Activated CD4-positive, alpha-beta T cell treated with anti-CD3 and anti-CD28 coated beads, Interleukin-2, amount 50 U/mL, for 24 hours (primary cell): ENCODE measurements around the gene AKAP14.
"Not testable (repeated sequence)": the region's sequence is repeated elsewhere in the genome, so short reads cannot be mapped to it uniquely, and the experiment has no call there.

Source experiments
- DNase-seq, 2 donors: peaks; one replicate each; pipeline ENCODE4 v3.0.0-alpha.2; 2020; ENCODE audit warnings: low read depth in 1 of 2, low spot score in 1 of 2

AKAP14 gene

GRCh38 chrX:119895843-119896326 is at the start of gene AKAP14:
TSS of gene AKAP14 (plus strand) at chrX:119895893. CDS start at chrX:119903224, 7,331 bp downstream.
- DNase-seq, result no peak

GRCh38 chrX:119852382-119853353 is 43.0 kb upstream of the AKAP14 start, which contains the start of gene UPF3B:
TSS of gene UPF3B (minus strand) at chrX:119852963. CDS start at chrX:119852928, 35 bp downstream.
- DNase-seq, result peak; percentile 70 to 89

- no peak for DNase-seq
Observed at GRCh38 chrX:119853444-119853843, 42.2 kb upstream of the AKAP14 start.

GRCh38 chrX:119870626-119871131 is 25.0 kb upstream of the AKAP14 start:
- no peak for DNase-seq

GRCh38 chrX:119871245-119871598 is 24.5 kb upstream of the AKAP14 start:
- no peak for DNase-seq

GRCh38 chrX:119871599-119872395 is 23.9 kb upstream of the AKAP14 start, which contains the start of the genes NDUFA1 and RNF113A:
TSS of gene NDUFA1 (plus strand) at chrX:119871832. CDS start at chrX:119871912, 80 bp downstream.
TSS of gene RNF113A (minus strand) at chrX:119871733. CDS start at chrX:119871613, 120 bp downstream.
- DNase-seq, result peak; percentile 54 to 71

GRCh38 chrX:119878740-119879139 is 17.0 kb upstream of the AKAP14 start:
- no peak for DNase-seq

- DNase-seq, result no peak
Observed at GRCh38 chrX:119880076-119880475, 15.6 kb upstream of the AKAP14 start.

- DNase-seq, result no peak
Observed at GRCh38 chrX:119880552-119881437, 14.9 kb upstream of the AKAP14 start.

GRCh38 chrX:119885554-119886428 is 9.9 kb upstream of the AKAP14 start:
- DNase-seq, result no peak

- peak; percentile 17 to 25 for DNase-seq
Observed at GRCh38 chrX:119887721-119888425, 7.8 kb upstream of the AKAP14 start.

GRCh38 chrX:119890626-119891025 is 5.1 kb upstream of the AKAP14 start:
- DNase-seq, result not testable (repeated sequence)

- DNase-seq, result not testable (repeated sequence)
Observed at GRCh38 chrX:119891961-119892692, 3.6 kb upstream of the AKAP14 start.

- no peak for DNase-seq
Observed at GRCh38 chrX:119899125-119899524, 3.4 kb downstream of the AKAP14 start.

GRCh38 chrX:119900976-119901375 is 5.3 kb downstream of the AKAP14 start:
- no peak for DNase-seq

GRCh38 chrX:119916310-119916709 is 20.6 kb downstream of the AKAP14 start:
- no peak for DNase-seq

- no peak for DNase-seq
Observed at GRCh38 chrX:119917877-119918276, 22.2 kb downstream of the AKAP14 start.
